GM18870 (cell line): ENCODE measurements around the gene SPRN.
"Not testable (repeated sequence)": the region's sequence is repeated elsewhere in the genome, so short reads cannot be mapped to it uniquely, and the experiment has no call there.

ENCODE experiments used
- ATAC-seq: cut with Tn5 transposase; IDR thresholded peaks from one replicate; pipeline ENCODE4 v1.9.1; 2021; ENCODE audit warnings: moderate library complexity; ENCODE audit not compliant: unreplicated experiment

SPRN gene

GRCh38 chr10:133440633-133441285, 16.3 kb upstream of the SPRN start:
- no peak for ATAC-seq

GRCh38 chr10:133439517-133440461, 15.4 kb upstream of the SPRN start:
- ATAC-seq = no peak

GRCh38 chr10:133438711-133439273, 14.4 kb upstream of the SPRN start:
- ATAC-seq = no peak

GRCh38 chr10:133432789-133433188, 8.4 kb upstream of the SPRN start:
- ATAC-seq = not testable (repeated sequence)

- ATAC-seq = not testable (repeated sequence)
These were observed 7.6 kb upstream of the SPRN start for GRCh38 chr10:133431888-133432613.

- not testable (repeated sequence) for ATAC-seq
These were observed 5.1 kb upstream of the SPRN start for GRCh38 chr10:133429571-133429970.

GRCh38 chr10:133424102-133424501, 323 bp downstream of the SPRN start:
- not testable (repeated sequence) for ATAC-seq

GRCh38 chr10:133422807-133423771, 1.3 kb downstream of the SPRN start:
- no peak for ATAC-seq

- no peak for ATAC-seq
These were observed 2.1 kb downstream of the SPRN start for GRCh38 chr10:133422223-133422806.

GRCh38 chr10:133421336-133422222, 2.8 kb downstream of the SPRN start:
- no peak for ATAC-seq

- ATAC-seq = no peak
These were observed 3.8 kb downstream of the SPRN start for GRCh38 chr10:133420579-133420978.

- ATAC-seq = no peak
These were observed 4.4 kb downstream of the SPRN start for GRCh38 chr10:133420028-133420427.

- no peak for ATAC-seq
These were observed 5.0 kb downstream of the SPRN start for GRCh38 chr10:133419211-133419950.

- no peak for ATAC-seq
These were observed 6.0 kb downstream of the SPRN start for GRCh38 chr10:133418289-133418993.

GRCh38 chr10:133415752-133416151, 8.7 kb downstream of the SPRN start:
- ATAC-seq = no peak

GRCh38 chr10:133414401-133414800, 10.0 kb downstream of the SPRN start:
- not testable (repeated sequence) for ATAC-seq

GRCh38 chr10:133412381-133412711, 12.1 kb downstream of the SPRN start:
- ATAC-seq = no peak
